Spinal cord (tissue), 10 donors: ENCODE results near the gene CNTLN. TPM values are rescaled to one million over a fixed set of nuclear protein-coding genes. Genes with fewer than 3 reads are reported as not detected.

ENCODE experiments used
- DNase-seq, 6 donors: peaks; one replicate each; pipeline versions ENCODE4 v3.0.0 to v3.0.0-alpha.2; 2013 to 2015; ENCODE audit warnings: low spot score in 6 of 6, low read depth in 4 of 6
- H3K27ac ChIP-seq: one replicate; pipeline ENCODE4 v1.5.1; 2013; ENCODE audit warnings: low read depth, low read length, control low read depth
- H3K27me3 ChIP-seq: one replicate; pipeline ENCODE4 v1.6.1; 2013; ENCODE audit warnings: low read length; ENCODE audit not compliant: control insufficient read depth, insufficient read depth
- H3K36me3 ChIP-seq: one replicate; pipeline ENCODE4 v1.6.1; 2013; ENCODE audit warnings: low read length; ENCODE audit not compliant: control insufficient read depth, insufficient read depth
- H3K4me1 ChIP-seq: one replicate; pipeline ENCODE4 v1.6.1; 2013; ENCODE audit warnings: low read length; ENCODE audit not compliant: control insufficient read depth, insufficient read depth
- H3K4me3 ChIP-seq: one replicate; pipeline ENCODE4 v1.5.1; 2013; ENCODE audit warnings: low read depth, low read length, control low read depth
- H3K9me3 ChIP-seq: one replicate; pipeline ENCODE4 v1.6.1; 2013; ENCODE audit warnings: low read length; ENCODE audit not compliant: control insufficient read depth, insufficient read depth
- WGBS: methylation state at CpG from one replicate; pipeline ENCODE4 v1.1.5; 2013; ENCODE audit warnings: missing lambda C conversion rate; ENCODE audit not compliant: insufficient coverage; 5-methylcytosine and 5-hydroxymethylcytosine counted together
- polyA plus RNA-seq, 2 donors: library from polyadenylated mRNA; unstranded; fragments of 120-200 nt; gene quantifications; one replicate each; pipeline ENCODE4 v1.2.1, GENCODE V29; 2013; ENCODE audit not compliant: insufficient read length in 2 of 2
- small RNA-seq: library from RNA; depleted of rRNA; stranded (forward); fragments of <200 nt; gene quantifications from one replicate; pipeline ENCODE3, GENCODE V24; 2014; ENCODE audit warnings: low replicate concordance
- total RNA-seq, 2 donors: library from RNA; depleted of rRNA in 1 of 2; stranded (reverse); fragments of 120-200 nt in 1 of 2; fragments of >200 nt in 1 of 2; gene quantifications; one replicate each; pipeline versions ENCODE4 v1.2.3 to v1.2.4, GENCODE V29; 2013 to 2014
- donor health status: healthy.

The CNTLN gene
- total and polyA plus RNA-seq, 4 donors = 7.4 to 21.7 (median 13.8) TPM

GRCh38 chr9:17535176-17535575, 400.3 kb downstream of the CNTLN start:
- Histone ChIP-seq H3K4me1 (no peaks in the 10 kb centered on the region), H3K9me3 (no peaks in the 10 kb centered on the region), H3K36me3 (no peaks in the 10 kb centered on the region), H3K4me3 (no peak overlapping the region), H3K27ac (no peak overlapping the region), H3K27me3 (no peaks in the 10 kb centered on the region)
- no peak for DNase-seq
- 100% methylated on average over 2 of the region's 3 CpGs for WGBS

GRCh38 chr9:17536027-17536426, 401.2 kb downstream of the CNTLN start:
- no peaks in the 10 kb centered on the region for H3K4me1 ChIP-seq
- no peak overlapping the region for H3K27ac ChIP-seq
- no peak for DNase-seq
- H3K36me3 ChIP-seq = no peaks in the 10 kb centered on the region
- H3K4me3 ChIP-seq = no peak overlapping the region
- no peaks in the 10 kb centered on the region for H3K27me3 ChIP-seq
- WGBS = no CpG with 5 or more reads among the region's 7 CpGs
- no peaks in the 10 kb centered on the region for H3K9me3 ChIP-seq

GRCh38 chr9:17551023-17551422, 416.2 kb downstream of the CNTLN start:
- no CpG with 5 or more reads among the region's 2 CpGs for WGBS

More at GRCh38 chr9:17551023-17551422, 416.2 kb downstream of the CNTLN start:
- Histone ChIP-seq H3K4me3 (no peak overlapping the region), H3K9me3 (peaks cover 4% of the 10 kb centered on the region), H3K27ac (no peak overlapping the region), H3K27me3 (no peaks in the 10 kb centered on the region), H3K36me3 (no peaks in the 10 kb centered on the region), H3K4me1 (no peaks in the 10 kb centered on the region)
- DNase-seq = no peak

Small RNAs within 50 kb of the gene (small RNA-seq; reads per million reads assigned to genes)
- gene RPS29P33 = not detected
